Measurements from ENCODE around the gene CCN2. TPM values are rescaled to one million over a fixed set of nuclear protein-coding genes. Genes with fewer than 3 reads are reported as not detected.

The CCN2 gene
- total and polyA plus RNA-seq, 2 experiments from 2014 or later, result 147 to 300 TPM

GRCh38 chr6:131918650-131919355, 32.4 kb downstream of the CCN2 start:
- no peak overlapping the region for H3K4me2 ChIP-seq
- whole genome bisulfite sequencing (ENCODE audit: low lambda C conversion rate, missing lambda C conversion rate), result 95% methylated on average over 9 of the region's 9 CpGs
- H3K9me2 ChIP-seq (replicated peaks; ENCODE audit: insufficient read depth), result no peaks in the 10 kb centered on the region
- no peaks in the 10 kb centered on the region for H3K79me2 ChIP-seq
- H3K4me1 ChIP-seq (ENCODE audit: insufficient read depth), result no peaks in the 10 kb centered on the region
- H2AFZ ChIP-seq, result no peak overlapping the region
- no peaks in the 10 kb centered on the region for H3K27me3 ChIP-seq
- H3K9me3 ChIP-seq (ENCODE audit: low read depth), result no peaks in the 10 kb centered on the region
- H4K20me1 ChIP-seq (ENCODE audit: insufficient read depth, poor library complexity, severe bottlenecking), result no peaks in the 10 kb centered on the region
- H3K36me3 ChIP-seq (replicated peaks; ENCODE audit: insufficient read depth, low read depth), result no peaks in the 10 kb centered on the region
- no peak for DNase-seq (ENCODE audit: low spot score)
- TF ChIP-seq EZH2phosphoT487 (IDR thresholded peaks at IDR 0.05; ENCODE audit: low read depth, severe bottlenecking, unreplicated experiment) (no peak), EZH2 (IDR thresholded peaks at IDR 0.05; ENCODE audit: borderline replicate concordance) (no peak), CTCF (IDR thresholded peaks at IDR 0.05; ENCODE audit: poor library complexity) (no peak)
- H3K4me3 ChIP-seq, result no peak overlapping the region
- no peak overlapping the region for H3K27ac ChIP-seq

GRCh38 chr6:131917763-131918649, 33.2 kb downstream of the CCN2 start:
- Histone ChIP-seq H3K27ac (no peak overlapping the region), H3K79me2 (no peaks in the 10 kb centered on the region), H4K20me1 (ENCODE audit: insufficient read depth, poor library complexity, severe bottlenecking) (no peaks in the 10 kb centered on the region), H3K36me3 (replicated peaks; ENCODE audit: insufficient read depth, low read depth) (no peaks in the 10 kb centered on the region), H3K4me1 (ENCODE audit: insufficient read depth) (no peaks in the 10 kb centered on the region), H3K9me2 (replicated peaks; ENCODE audit: insufficient read depth) (no peaks in the 10 kb centered on the region), H3K27me3 (no peaks in the 10 kb centered on the region), H3K4me3 (no peak overlapping the region), H2AFZ (no peak overlapping the region), H3K9me3 (ENCODE audit: low read depth) (no peaks in the 10 kb centered on the region), H3K4me2 (no peak overlapping the region)
- WGBS (ENCODE audit: low lambda C conversion rate, missing lambda C conversion rate), result 78% methylated on average over 6 of the region's 6 CpGs
- TF ChIP-seq CTCF (IDR thresholded peaks at IDR 0.05; ENCODE audit: poor library complexity), result no peak
- TF ChIP-seq EZH2phosphoT487 (IDR thresholded peaks at IDR 0.05; ENCODE audit: low read depth, severe bottlenecking, unreplicated experiment), result no peak
- TF ChIP-seq EZH2 (IDR thresholded peaks at IDR 0.05; ENCODE audit: borderline replicate concordance), result no peak
- no peak for DNase-seq (ENCODE audit: low spot score)

GRCh38 chr6:131917318-131917717, 33.9 kb downstream of the CCN2 start:
- H3K4me2 ChIP-seq, result no peak overlapping the region
- H3K27me3 ChIP-seq, result no peaks in the 10 kb centered on the region
- no peaks in the 10 kb centered on the region for H3K9me2 ChIP-seq (replicated peaks; ENCODE audit: insufficient read depth)
- no peak overlapping the region for H3K4me3 ChIP-seq
- DNase-seq (ENCODE audit: low spot score), result no peak
- no peaks in the 10 kb centered on the region for H3K4me1 ChIP-seq (ENCODE audit: insufficient read depth)
- TF ChIP-seq EZH2phosphoT487 (IDR thresholded peaks at IDR 0.05; ENCODE audit: low read depth, severe bottlenecking, unreplicated experiment), result no peak
- H3K36me3 ChIP-seq (replicated peaks; ENCODE audit: insufficient read depth, low read depth), result no peaks in the 10 kb centered on the region
- no peaks in the 10 kb centered on the region for H3K9me3 ChIP-seq (ENCODE audit: low read depth)
- no peak overlapping the region for H2AFZ ChIP-seq
- no peaks in the 10 kb centered on the region for H3K79me2 ChIP-seq
- no peak overlapping the region for H3K27ac ChIP-seq
- H4K20me1 ChIP-seq (ENCODE audit: insufficient read depth, poor library complexity, severe bottlenecking), result no peaks in the 10 kb centered on the region
- WGBS (ENCODE audit: low lambda C conversion rate, missing lambda C conversion rate), result 71% methylated on average over 2 of the region's 2 CpGs

GRCh38 chr6:131916847-131917246, 34.3 kb downstream of the CCN2 start:
- Histone ChIP-seq H3K79me2 (no peaks in the 10 kb centered on the region), H2AFZ (no peak overlapping the region)

More at GRCh38 chr6:131916847-131917246, 34.3 kb downstream of the CCN2 start:
- Histone ChIP-seq H3K9me3 (ENCODE audit: low read depth) (no peaks in the 10 kb centered on the region), H3K4me2 (no peak overlapping the region), H3K27ac (no peak overlapping the region), H4K20me1 (ENCODE audit: insufficient read depth, poor library complexity, severe bottlenecking) (no peaks in the 10 kb centered on the region), H3K4me3 (no peak overlapping the region), H3K27me3 (no peaks in the 10 kb centered on the region), H3K4me1 (ENCODE audit: insufficient read depth) (no peaks in the 10 kb centered on the region), H3K36me3 (replicated peaks; ENCODE audit: insufficient read depth, low read depth) (no peaks in the 10 kb centered on the region), H3K9me2 (replicated peaks; ENCODE audit: insufficient read depth) (no peaks in the 10 kb centered on the region)
- TF ChIP-seq CTCF (IDR thresholded peaks at IDR 0.05; ENCODE audit: poor library complexity), result no peak
- no peak for TF ChIP-seq EZH2 (IDR thresholded peaks at IDR 0.05; ENCODE audit: borderline replicate concordance)
- TF ChIP-seq EZH2phosphoT487 (IDR thresholded peaks at IDR 0.05; ENCODE audit: low read depth, severe bottlenecking, unreplicated experiment), result no peak
- DNase-seq (ENCODE audit: low spot score), result no peak
- WGBS (ENCODE audit: low lambda C conversion rate, missing lambda C conversion rate), result 94% methylated on average over 2 of the region's 2 CpGs

Data from hepatocyte (in vitro differentiated cells).